ENCODE results near the gene MACC1. TPM values are rescaled to one million over a fixed set of nuclear protein-coding genes. Genes with fewer than 3 reads are reported as not detected.

MACC1 gene
- polyA plus RNA-seq, 1 of the 3 experiments (the other 2 are of a cell fraction), result not detected

DNA sequence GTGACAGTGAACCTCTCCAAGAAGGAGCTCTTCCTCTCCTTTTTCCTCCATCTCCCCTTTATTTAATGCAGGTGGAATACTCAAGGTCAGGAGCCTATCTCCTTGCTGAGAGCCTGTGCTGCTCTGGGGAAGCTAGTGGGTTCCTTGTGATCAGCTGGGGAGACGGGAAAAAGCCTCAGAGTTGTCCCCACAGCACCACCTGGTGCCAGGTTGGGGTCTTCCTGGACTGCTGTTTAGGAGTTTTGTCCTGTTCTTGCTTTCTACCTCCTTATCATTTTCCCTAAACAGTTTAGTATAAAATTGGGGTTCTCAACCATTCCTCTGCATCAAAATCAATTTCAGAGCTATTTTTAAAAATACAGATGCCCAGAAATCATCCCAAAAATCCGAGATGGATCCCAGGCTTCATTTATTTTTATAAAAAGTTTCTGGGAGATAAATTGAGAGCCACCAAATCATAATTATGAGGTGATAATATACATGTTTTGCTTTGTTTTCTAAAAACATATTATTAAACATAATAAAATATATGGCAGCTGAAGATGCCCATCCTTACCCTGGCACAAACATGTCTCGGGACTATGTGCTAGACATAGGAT lies 44.3 kb downstream of the MACC1 start:
- CTCF ChIA-PET, result interaction anchor here (0.6 to 5.4 kb wide), 51 partner anchors 10 to 464 kb away, joined by 3 to 34 read pairs (median 4); partner anchors contain the start of genes ITGB8, POLR1F and TMEM196
- peak; percentile 66 for DNase-seq
- H3K4me3 ChIP-seq (ENCODE audit: low read depth in 2 of 2, low read length in 1 of 2), result no peak overlapping the region
- H3K9ac ChIP-seq, result no peak overlapping the region
- 29% methylated on average over 3 of the region's 3 CpGs for WGBS (ENCODE audit: low lambda C conversion rate)
- POLR2A ChIA-PET, result no interaction called here
- H3K79me2 ChIP-seq (ENCODE audit: insufficient read depth), result no peaks in the 10 kb centered on the region
- no peaks in the 10 kb centered on the region for H3K9me3 ChIP-seq
- no peaks in the 10 kb centered on the region for H4K20me1 ChIP-seq (ENCODE audit: insufficient read depth)
- no peaks in the 10 kb centered on the region for H3K36me3 ChIP-seq (replicated peaks in 1 of 2; ENCODE audit: control insufficient read depth in 1 of 2, insufficient read depth in 2 of 2, low read length in 1 of 2)
- no peaks in the 10 kb centered on the region for H3F3A ChIP-seq (replicated peaks; ENCODE audit: insufficient read depth)
- H3K27ac ChIP-seq (ENCODE audit: low read depth in 2 of 2, low read length in 1 of 2), result no peak overlapping the region
- no peaks in the 10 kb centered on the region; the same call in 1 of the 2 replicates for H3K9me2 ChIP-seq
- H3K4me2 ChIP-seq, result no peak overlapping the region
- H2AFZ ChIP-seq (ENCODE audit: low read depth), result no peak overlapping the region
- no peaks in the 10 kb centered on the region for H3K27me3 ChIP-seq (ENCODE audit: insufficient read depth)
- H3K4me1 ChIP-seq (ENCODE audit: control insufficient read depth in 1 of 2, insufficient read depth in 2 of 2, low read depth in 1 of 2, low read length in 1 of 2), result no peaks in the 10 kb centered on the region
- TF ChIP-seq YY1 (IDR thresholded peaks at IDR 0.05; ENCODE audit: low read depth) (no peak), RXRA (IDR thresholded peaks at IDR 0.05; ENCODE audit: borderline replicate concordance, low read depth) (no peak), TEAD4 (IDR thresholded peaks at IDR 0.05; ENCODE audit: borderline replicate concordance, insufficient read depth) (no peak), MXI1 (IDR thresholded peaks at IDR 0.05; ENCODE audit: low read depth, low read length) (no peak), JUND (IDR thresholded peaks at IDR 0.05) (no peak), CHD2 (IDR thresholded peaks at IDR 0.05; ENCODE audit: low read length, partially characterized antibody) (no peak), MEF2A (IDR thresholded peaks at IDR 0.05; ENCODE audit: borderline replicate concordance, low read depth) (no peak), FOSL2 (IDR thresholded peaks at IDR 0.05; ENCODE audit: borderline replicate concordance, low read depth) (no peak), SMC3 (IDR thresholded peaks at IDR 0.05; ENCODE audit: low read depth, low read length) (peak; percentile 79), NRF1 (IDR thresholded peaks at IDR 0.05; ENCODE audit: low read depth, low read length) (0 out of 2 replicates have a peak, but pooled peaks have one; percentile 4), RFX5 (IDR thresholded peaks at IDR 0.05; ENCODE audit: low read length) (no peak; the same call in 1 of the 2 replicates), PBX3 (IDR thresholded peaks at IDR 0.05) (no peak), ZBTB33 (IDR thresholded peaks at IDR 0.05; ENCODE audit: borderline replicate concordance, low read depth) (no peak), POLR2AphosphoS5 (IDR thresholded peaks at IDR 0.05; ENCODE audit: low read depth, low read length) (no peak), ELF1 (IDR thresholded peaks at IDR 0.05) (no peak), GABPA (IDR thresholded peaks at IDR 0.05; ENCODE audit: low read depth) (no peak), IRF3 (IDR thresholded peaks at IDR 0.05; ENCODE audit: low read depth, low read length) (no peak), RAD21 (IDR thresholded peaks at IDR 0.05; ENCODE audit: low read length) (peak; percentile 78)
- TF ChIP-seq, protein P1, sequence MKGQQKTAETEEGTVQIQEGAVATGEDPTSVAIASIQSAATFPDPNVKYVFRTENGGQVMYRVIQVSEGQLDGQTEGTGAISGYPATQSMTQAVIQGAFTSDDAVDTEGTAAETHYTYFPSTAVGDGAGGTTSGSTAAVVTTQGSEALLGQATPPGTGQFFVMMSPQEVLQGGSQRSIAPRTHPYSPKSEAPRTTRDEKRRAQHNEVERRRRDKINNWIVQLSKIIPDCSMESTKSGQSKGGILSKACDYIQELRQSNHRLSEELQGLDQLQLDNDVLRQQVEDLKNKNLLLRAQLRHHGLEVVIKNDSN (IDR thresholded peaks at IDR 0.05; ENCODE audit: borderline replicate concordance, low read depth), result no peak
- TF ChIP-seq, protein P2, sequence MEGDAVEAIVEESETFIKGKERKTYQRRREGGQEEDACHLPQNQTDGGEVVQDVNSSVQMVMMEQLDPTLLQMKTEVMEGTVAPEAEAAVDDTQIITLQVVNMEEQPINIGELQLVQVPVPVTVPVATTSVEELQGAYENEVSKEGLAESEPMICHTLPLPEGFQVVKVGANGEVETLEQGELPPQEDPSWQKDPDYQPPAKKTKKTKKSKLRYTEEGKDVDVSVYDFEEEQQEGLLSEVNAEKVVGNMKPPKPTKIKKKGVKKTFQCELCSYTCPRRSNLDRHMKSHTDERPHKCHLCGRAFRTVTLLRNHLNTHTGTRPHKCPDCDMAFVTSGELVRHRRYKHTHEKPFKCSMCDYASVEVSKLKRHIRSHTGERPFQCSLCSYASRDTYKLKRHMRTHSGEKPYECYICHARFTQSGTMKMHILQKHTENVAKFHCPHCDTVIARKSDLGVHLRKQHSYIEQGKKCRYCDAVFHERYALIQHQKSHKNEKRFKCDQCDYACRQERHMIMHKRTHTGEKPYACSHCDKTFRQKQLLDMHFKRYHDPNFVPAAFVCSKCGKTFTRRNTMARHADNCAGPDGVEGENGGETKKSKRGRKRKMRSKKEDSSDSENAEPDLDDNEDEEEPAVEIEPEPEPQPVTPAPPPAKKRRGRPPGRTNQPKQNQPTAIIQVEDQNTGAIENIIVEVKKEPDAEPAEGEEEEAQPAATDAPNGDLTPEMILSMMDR (IDR thresholded peaks at IDR 0.05), result peak; percentile 67
- TF ChIP-seq, protein P3, sequence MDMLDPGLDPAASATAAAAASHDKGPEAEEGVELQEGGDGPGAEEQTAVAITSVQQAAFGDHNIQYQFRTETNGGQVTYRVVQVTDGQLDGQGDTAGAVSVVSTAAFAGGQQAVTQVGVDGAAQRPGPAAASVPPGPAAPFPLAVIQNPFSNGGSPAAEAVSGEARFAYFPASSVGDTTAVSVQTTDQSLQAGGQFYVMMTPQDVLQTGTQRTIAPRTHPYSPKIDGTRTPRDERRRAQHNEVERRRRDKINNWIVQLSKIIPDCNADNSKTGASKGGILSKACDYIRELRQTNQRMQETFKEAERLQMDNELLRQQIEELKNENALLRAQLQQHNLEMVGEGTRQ (IDR thresholded peaks at IDR 0.05; ENCODE audit: borderline replicate concordance, low read depth, low read length), result no peak
- TF ChIP-seq, protein P4, sequence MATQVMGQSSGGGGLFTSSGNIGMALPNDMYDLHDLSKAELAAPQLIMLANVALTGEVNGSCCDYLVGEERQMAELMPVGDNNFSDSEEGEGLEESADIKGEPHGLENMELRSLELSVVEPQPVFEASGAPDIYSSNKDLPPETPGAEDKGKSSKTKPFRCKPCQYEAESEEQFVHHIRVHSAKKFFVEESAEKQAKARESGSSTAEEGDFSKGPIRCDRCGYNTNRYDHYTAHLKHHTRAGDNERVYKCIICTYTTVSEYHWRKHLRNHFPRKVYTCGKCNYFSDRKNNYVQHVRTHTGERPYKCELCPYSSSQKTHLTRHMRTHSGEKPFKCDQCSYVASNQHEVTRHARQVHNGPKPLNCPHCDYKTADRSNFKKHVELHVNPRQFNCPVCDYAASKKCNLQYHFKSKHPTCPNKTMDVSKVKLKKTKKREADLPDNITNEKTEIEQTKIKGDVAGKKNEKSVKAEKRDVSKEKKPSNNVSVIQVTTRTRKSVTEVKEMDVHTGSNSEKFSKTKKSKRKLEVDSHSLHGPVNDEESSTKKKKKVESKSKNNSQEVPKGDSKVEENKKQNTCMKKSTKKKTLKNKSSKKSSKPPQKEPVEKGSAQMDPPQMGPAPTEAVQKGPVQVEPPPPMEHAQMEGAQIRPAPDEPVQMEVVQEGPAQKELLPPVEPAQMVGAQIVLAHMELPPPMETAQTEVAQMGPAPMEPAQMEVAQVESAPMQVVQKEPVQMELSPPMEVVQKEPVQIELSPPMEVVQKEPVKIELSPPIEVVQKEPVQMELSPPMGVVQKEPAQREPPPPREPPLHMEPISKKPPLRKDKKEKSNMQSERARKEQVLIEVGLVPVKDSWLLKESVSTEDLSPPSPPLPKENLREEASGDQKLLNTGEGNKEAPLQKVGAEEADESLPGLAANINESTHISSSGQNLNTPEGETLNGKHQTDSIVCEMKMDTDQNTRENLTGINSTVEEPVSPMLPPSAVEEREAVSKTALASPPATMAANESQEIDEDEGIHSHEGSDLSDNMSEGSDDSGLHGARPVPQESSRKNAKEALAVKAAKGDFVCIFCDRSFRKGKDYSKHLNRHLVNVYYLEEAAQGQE (IDR thresholded peaks at IDR 0.05; ENCODE audit: low read depth, low read length), result no peak
